Sigmoid colon (tissue), 7 donors: ENCODE data around the gene KDM7A. TPM values are rescaled to one million over a fixed set of nuclear protein-coding genes. Genes with fewer than 3 reads are reported as not detected.

Source experiments
- DNase-seq: peaks from one replicate; pipeline ENCODE4 v3.0.0-alpha.2; 2019
- H3K27ac ChIP-seq, 4 donors: fragments of 200-600 bp; sonication (generic); one replicate each; pipeline ENCODE4 v1.5.1; 2016 to 2019; ENCODE audit warnings: mild to moderate bottlenecking in 1 of 4
- H3K27me3 ChIP-seq, 3 donors: fragments of 200-600 bp; sonication (generic); one replicate each; pipeline ENCODE4 v1.5.1; 2019; ENCODE audit warnings: mild to moderate bottlenecking in 1 of 3
- H3K36me3 ChIP-seq, 4 donors: fragments of 200-600 bp; sonication (generic); one replicate each; pipeline ENCODE4 v1.5.1; 2016 to 2019
- H3K4me1 ChIP-seq, 4 donors: fragments of 200-600 bp; sonication (generic); one replicate each; pipeline ENCODE4 v1.5.1; 2017 to 2019
- H3K4me3 ChIP-seq, 4 donors: fragments of 200-600 bp; sonication (generic); one replicate each; pipeline ENCODE4 v1.5.1; 2017 to 2019; ENCODE audit warnings: mild to moderate bottlenecking in 2 of 4, moderate library complexity in 1 of 4
- H3K9me3 ChIP-seq, 4 donors: fragments of 200-600 bp in 3 of 4; sonication (generic) in 3 of 4; one replicate each; pipeline versions ENCODE4 v1.5.1 to v1.6.1; 2013 to 2019
- CTCF ChIP-seq, 4 experiments: fragments of 450-650 bp in 3 of 4; fragments of 200-600 bp in 1 of 4; IDR thresholded peaks; one replicate each; pipeline ENCODE4 v1.5.1; 2016 to 2019; ENCODE audit warnings: antibody characterized with exemption in 4 of 4, mild to moderate bottlenecking in 3 of 4, moderate library complexity in 2 of 4
- EP300 ChIP-seq, 4 donors: sonication (generic); formaldehyde crosslinking; IDR thresholded peaks; one replicate each; pipeline ENCODE4 v1.6.1; 2017; ENCODE audit warnings: antibody characterized with exemption in 4 of 4
- POLR2A ChIP-seq, 2 donors: fragments of 450-650 bp; IDR thresholded peaks; one replicate each; pipeline ENCODE4 v1.6.1; 2016; ENCODE audit warnings: antibody characterized with exemption in 2 of 2, mild to moderate bottlenecking in 2 of 2, moderate library complexity in 2 of 2
- POLR2AphosphoS5 ChIP-seq, 4 donors: sonication (generic); formaldehyde crosslinking; IDR thresholded peaks; one replicate each; pipeline ENCODE4 v1.6.1; 2017; ENCODE audit warnings: antibody characterized with exemption in 4 of 4
- WGBS, 2 donors: extraction: QIAGEN DNeasy Blood & Tissue Kit; methylation state at CpG; one replicate each; pipeline ENCODE4 v1.1.7; 2013; 5-methylcytosine and 5-hydroxymethylcytosine counted together
- intact Hi-C: fragments of 100-400 bp; cut with DNase I; formaldehyde crosslinking; loops from one replicate; pipeline ENCODE4 v1.15.1; 2023
- polyA plus RNA-seq, 3 donors: library from polyadenylated mRNA; stranded (reverse); fragments of 200-250 nt; gene quantifications; one replicate each; pipeline ENCODE4 v1.2.3, GENCODE V29; 2013
- total RNA-seq, 4 donors: library from RNA; depleted of rRNA; stranded (reverse); fragments of >200 nt; gene quantifications; one replicate each; pipeline ENCODE4 v1.1.0, GENCODE V29; 2016
- donor health status: healthy with polysubstance abuse.
- donor health status: Bipolar disorder and iron deficiency.
- donor health status: healthy.

The KDM7A gene
- total and polyA plus RNA-seq, 7 donors: 8.4 to 31.6 (median 17.0) TPM

GRCh38 chr7:140074780-140075179, 102.0 kb downstream of the KDM7A start:
- 85 to 86% methylated on average over 6 of the region's 6 CpGs for WGBS, 2 donors
- no peak overlapping the region for H3K27ac ChIP-seq
- H3K4me1 ChIP-seq: no peaks in the 10 kb centered on the region
- H3K4me3 ChIP-seq: no peak overlapping the region
- no peaks in the 10 kb centered on the region for H3K27me3 ChIP-seq
- intact Hi-C loops: no loop called here
- H3K36me3 ChIP-seq: no peaks in the 10 kb centered on the region
- TF ChIP-seq EP300 (IDR thresholded peaks at IDR 0.05) (no peak), POLR2A (IDR thresholded peaks at IDR 0.05) (no peak), CTCF (IDR thresholded peaks at IDR 0.05) (no peak), POLR2AphosphoS5 (IDR thresholded peaks at IDR 0.05) (no peak)
- DNase-seq: no peak
- H3K9me3 ChIP-seq: no peaks in the 10 kb centered on the region

- H3K4me3 ChIP-seq: no peak overlapping the region
- TF ChIP-seq POLR2AphosphoS5 (IDR thresholded peaks at IDR 0.05) (no peak), POLR2A (IDR thresholded peaks at IDR 0.05) (no peak), CTCF (IDR thresholded peaks at IDR 0.05) (no peak), EP300 (IDR thresholded peaks at IDR 0.05) (no peak)
- no peaks in the 10 kb centered on the region for H3K27me3 ChIP-seq
- no peak for DNase-seq
- H3K27ac ChIP-seq: no peak overlapping the region
- intact Hi-C loops: no loop called here
- no peaks in the 10 kb centered on the region for H3K9me3 ChIP-seq
- H3K4me1 ChIP-seq: no peaks in the 10 kb centered on the region
- H3K36me3 ChIP-seq: no peaks in the 10 kb centered on the region
Measured at GRCh38 chr7:140070546-140070945, 106.2 kb downstream of the KDM7A start.

GRCh38 chr7:140069298-140069949, 107.4 kb downstream of the KDM7A start:
- Histone ChIP-seq H3K36me3 (no peaks in the 10 kb centered on the region), H3K4me1 (no peaks in the 10 kb centered on the region), H3K9me3 (no peaks in the 10 kb centered on the region), H3K4me3 (no peak overlapping the region), H3K27ac (no peak overlapping the region), H3K27me3 (no peaks in the 10 kb centered on the region)
- WGBS, 2 donors: 82 to 96% methylated on average over 4 of the region's 4 CpGs
- intact Hi-C loops: no loop called here
- DNase-seq: no peak
- TF ChIP-seq CTCF (IDR thresholded peaks at IDR 0.05): no peak
- no peak for TF ChIP-seq EP300 (IDR thresholded peaks at IDR 0.05)
- no peak for TF ChIP-seq POLR2AphosphoS5 (IDR thresholded peaks at IDR 0.05)
- TF ChIP-seq POLR2A (IDR thresholded peaks at IDR 0.05): no peak

- WGBS, 2 donors: 64 to 96% methylated on average over 2 of the region's 2 CpGs
- DNase-seq: no peak
Measured at GRCh38 chr7:140068033-140068432, 108.8 kb downstream of the KDM7A start.

More at GRCh38 chr7:140068033-140068432, 108.8 kb downstream of the KDM7A start:
- H3K9me3 ChIP-seq: no peaks in the 10 kb centered on the region
- H3K4me1 ChIP-seq: peaks cover 0 to 4% (median 2%) of the 10 kb centered on the region in 4 donors
- H3K36me3 ChIP-seq: no peaks in the 10 kb centered on the region
- TF ChIP-seq CTCF (IDR thresholded peaks at IDR 0.05) (no peak), POLR2A (IDR thresholded peaks at IDR 0.05) (no peak), EP300 (IDR thresholded peaks at IDR 0.05) (no peak), POLR2AphosphoS5 (IDR thresholded peaks at IDR 0.05) (no peak)
- intact Hi-C loops: no loop called here
- H3K4me3 ChIP-seq: no peak overlapping the region
- no peaks in the 10 kb centered on the region for H3K27me3 ChIP-seq
- no peak overlapping the region for H3K27ac ChIP-seq
